Endodermal cell (in vitro differentiated cells): ENCODE data around the gene RFC4. TPM values are rescaled to one million over a fixed set of nuclear protein-coding genes. Genes with fewer than 3 reads are reported as not detected.

Experiments
- DNase-seq: peaks from one replicate; pipeline ENCODE4 v3.0.0-alpha.2; 2017
- H3K27ac ChIP-seq: 2 replicates; pipeline ENCODE4 v1.5.1; 2013; ENCODE audit warnings: mild to moderate bottlenecking, low read depth, low read length, moderate library complexity
- H3K27me3 ChIP-seq: 2 replicates; pipeline ENCODE4 v1.6.1; 2013; ENCODE audit warnings: mild to moderate bottlenecking, low read length, moderate library complexity; ENCODE audit not compliant: insufficient read depth, control insufficient read depth, poor library complexity, severe bottlenecking
- H3K36me3 ChIP-seq: 2 replicates; pipeline ENCODE4 v1.7.0; 2013; ENCODE audit warnings: mild to moderate bottlenecking, low read length, moderate library complexity; ENCODE audit not compliant: control insufficient read depth, insufficient read depth
- H3K4me1 ChIP-seq: one replicate; pipeline ENCODE4 v1.7.0; 2013; ENCODE audit warnings: low read length; ENCODE audit not compliant: control insufficient read depth, insufficient read depth
- H3K4me3 ChIP-seq: 2 replicates; pipeline ENCODE4 v1.5.1; 2013; ENCODE audit warnings: mild to moderate bottlenecking, low read length, moderate library complexity
- H3K9ac ChIP-seq: 2 replicates; pipeline ENCODE4 v1.6.1; 2013; ENCODE audit warnings: mild to moderate bottlenecking, low read length, moderate library complexity; ENCODE audit not compliant: poor library complexity, severe bottlenecking; ENCODE audit errors: extremely low read depth
- H3K9me3 ChIP-seq: 2 replicates; pipeline ENCODE4 v1.6.1; 2013; ENCODE audit warnings: mild to moderate bottlenecking, low read length, moderate library complexity; ENCODE audit not compliant: control insufficient read depth
- H3K27ac Mint-ChIP-seq: 2 replicates; pipeline ENCODE4 v1.8.0; 2020; ENCODE audit warnings: mixed read lengths
- H3K27me3 Mint-ChIP-seq: 2 replicates; pipeline ENCODE4 v1.8.0; 2021; ENCODE audit warnings: mild to moderate bottlenecking, mixed read lengths; ENCODE audit not compliant: insufficient read depth
- H3K36me3 Mint-ChIP-seq: 2 replicates; pipeline ENCODE4 v1.8.0; 2020; ENCODE audit warnings: low read depth, mixed read lengths
- H3K4me1 Mint-ChIP-seq: 2 replicates; pipeline ENCODE4 v1.8.0; 2020; ENCODE audit warnings: mixed read lengths
- H3K4me3 Mint-ChIP-seq: 2 replicates; pipeline ENCODE4 v1.8.0; 2020; ENCODE audit warnings: mild to moderate bottlenecking, moderate library complexity, mixed read lengths
- H3K9me3 Mint-ChIP-seq: 2 replicates; pipeline ENCODE4 v1.8.0; 2020; ENCODE audit warnings: mild to moderate bottlenecking, mixed read lengths
- CTCF ChIP-seq: fragments of 200-600 bp; sonication (generic); conservative IDR thresholded peaks from 2 replicates; pipeline ENCODE4 v1.5.0; 2021; ENCODE audit warnings: antibody characterized with exemption, mild to moderate bottlenecking
- whole genome bisulfite sequencing, 2 experiments: methylation state at CpG; one replicate each; pipeline versions ENCODE4 v1.1.5 to v1.1.7; 2013; ENCODE audit warnings: missing lambda C conversion rate in 2 of 2, mixed read lengths in 1 of 2; ENCODE audit not compliant: insufficient coverage in 1 of 2, insufficient read length in 1 of 2; 5-methylcytosine and 5-hydroxymethylcytosine counted together
- total RNA-seq, 2 donors: library from RNA; stranded (reverse); fragmentation: NEBNext Ultra II Directional in 1 of 2; extraction: Animal tissue kit (Norgen Biotek cat#: 25700) in 1 of 2; gene quantifications; 2 replicates in 1 of 2; 3 replicates in 1 of 2; pipeline ENCODE4 v1.2.1, GENCODE V29; 2021

RFC4 gene
- total RNA-seq, 2 donors from 2014 or later = 57.6 to 111 TPM

GRCh38 chr3:186785495-186786018, 20.7 kb downstream of the RFC4 start:
- H3K4me3 ChIP-seq = peak overlapping the region; percentile 94

GRCh38 chr3:186784820-186785494, 21.3 kb downstream of the RFC4 start:
- Mint-ChIP-seq H3K27me3 (peaks cover 16% of the 10 kb centered on the region), H3K4me3 (peak overlapping the region; percentile 99), H3K4me1 (peaks cover 26% of the 10 kb centered on the region), H3K27ac (peak overlapping the region; percentile 99), H3K9me3 (no peaks in the 10 kb centered on the region), H3K36me3 (peaks cover 57% of the 10 kb centered on the region)
- no peak for TF ChIP-seq CTCF
- peaks cover 60% of the 10 kb centered on the region for H3K36me3 ChIP-seq
- H3K9ac ChIP-seq = peak overlapping the region; percentile 100
- H3K9me3 ChIP-seq = no peaks in the 10 kb centered on the region
- H3K27ac ChIP-seq = no peak overlapping the region
- H3K27me3 ChIP-seq = peaks cover 3% of the 10 kb centered on the region
- no peak for DNase-seq
- no peaks in the 10 kb centered on the region for H3K4me1 ChIP-seq
- peak overlapping the region; percentile 94 for H3K4me3 ChIP-seq
- 12 to 14% methylated on average over 6 to 7 of the region's 7 CpGs for WGBS, 2 experiments

More at GRCh38 chr3:186785495-186786018, 20.7 kb downstream of the RFC4 start:
- H3K4me1 Mint-ChIP-seq = peaks cover 26% of the 10 kb centered on the region
- H3K36me3 Mint-ChIP-seq = peaks cover 57% of the 10 kb centered on the region
- H3K9ac ChIP-seq = peak overlapping the region; percentile 100
- H3K36me3 ChIP-seq = peaks cover 66% of the 10 kb centered on the region
- H3K4me1 ChIP-seq = no peaks in the 10 kb centered on the region
- peak overlapping the region; percentile 99 for H3K4me3 Mint-ChIP-seq
- H3K27ac ChIP-seq = peak overlapping the region; percentile 52
- 42 to 53% methylated on average over 5 to 6 of the region's 7 CpGs for WGBS, 2 experiments
- no peak for DNase-seq
- H3K9me3 ChIP-seq = no peaks in the 10 kb centered on the region
- no peak overlapping the region for H3K27ac Mint-ChIP-seq
- H3K9me3 Mint-ChIP-seq = no peaks in the 10 kb centered on the region
- TF ChIP-seq CTCF = no peak
- no peaks in the 10 kb centered on the region for H3K27me3 ChIP-seq
- peaks cover 10% of the 10 kb centered on the region for H3K27me3 Mint-ChIP-seq

GRCh38 chr3:186783731-186784515, 22.4 kb downstream of the RFC4 start:
- Histone ChIP-seq H3K36me3 (peaks cover 50% of the 10 kb centered on the region), H3K27ac (peak overlapping the region; percentile 99), H3K9ac (peak overlapping the region; percentile 100), H3K27me3 (peaks cover 13% of the 10 kb centered on the region), H3K4me1 (no peaks in the 10 kb centered on the region), H3K4me3 (peak overlapping the region; percentile 94), H3K9me3 (no peaks in the 10 kb centered on the region)
- peak overlapping the region; percentile 99 for H3K27ac Mint-ChIP-seq
- H3K4me1 Mint-ChIP-seq = peaks cover 26% of the 10 kb centered on the region
- peaks cover 53% of the 10 kb centered on the region for H3K36me3 Mint-ChIP-seq
- peak overlapping the region; percentile 99 for H3K4me3 Mint-ChIP-seq
- H3K9me3 Mint-ChIP-seq = no peaks in the 10 kb centered on the region
- peak; percentile 84 for DNase-seq
- H3K27me3 Mint-ChIP-seq = peaks cover 27% of the 10 kb centered on the region
- WGBS, 2 experiments = 0% methylated on average over 29 to 56 of the region's 56 CpGs
- TF ChIP-seq CTCF = no peak
